ENCODE results near the gene BMS1. TPM values are rescaled to one million over a fixed set of nuclear protein-coding genes. Genes with fewer than 3 reads are reported as not detected.

The BMS1 gene
- total and polyA plus RNA-seq, 2 of the 13 experiments (the other 11 are each of a cell fraction or from before 2014, with no cell fraction given): 3.9 to 25.2 TPM

- TF ChIP-seq ZNF407 (CRISPR knock-in tag; IDR thresholded peaks at IDR 0.05; ENCODE audit: not compliant biosample characterization) (peak; percentile 91), ZNF703 (CRISPR knock-in tag; IDR thresholded peaks at IDR 0.05; ENCODE audit: borderline replicate concordance) (peak; percentile 65; the same call in 1 of the 2 replicates), ZNF607 (CRISPR knock-in tag; IDR thresholded peaks at IDR 0.05; ENCODE audit: borderline replicate concordance) (peak; percentile 90; the same call in 1 of the 2 replicates), ZNF44 (CRISPR knock-in tag; IDR thresholded peaks at IDR 0.05) (peak; percentile 88), TAF1 (CRISPR knock-in tag; IDR thresholded peaks at IDR 0.05) (peak; percentile 94), BORCS8-MEF2B (CRISPR knock-in tag; IDR thresholded peaks at IDR 0.05) (peak; percentile 96), ZFP41 (CRISPR knock-in tag; IDR thresholded peaks at IDR 0.05; ENCODE audit: borderline replicate concordance) (peak; percentile 56; the same call in 1 of the 2 replicates), ZNF430 (CRISPR knock-in tag; IDR thresholded peaks at IDR 0.05) (peak; percentile 84), ZNF816 (CRISPR knock-in tag; IDR thresholded peaks at IDR 0.05; ENCODE audit: borderline replicate concordance) (peak; percentile 93; the same call in 1 of the 2 replicates), MTF1 (CRISPR knock-in tag; IDR thresholded peaks at IDR 0.05) (peak; percentile 88), ZNF292 (CRISPR knock-in tag; IDR thresholded peaks at IDR 0.05; ENCODE audit: borderline replicate concordance, low read depth) (peak; percentile 43; the same call in 1 of the 2 replicates), ZNF841 (CRISPR knock-in tag; IDR thresholded peaks at IDR 0.05; ENCODE audit: borderline replicate concordance) (peak; percentile 79; the same call in 1 of the 2 replicates), ATF1 (CRISPR knock-in tag; IDR thresholded peaks at IDR 0.05) (peak; percentile 88), HCFC1 (IDR thresholded peaks at IDR 0.05; ENCODE audit: low read depth, low read length) (peak; percentile 84), TP53 (CRISPR knock-in tag; conservative IDR thresholded peaks at IDR 0.05) (peak; percentile 45; the same call in 1 of the 2 replicates)
- TF ChIP-seq, protein P1, sequence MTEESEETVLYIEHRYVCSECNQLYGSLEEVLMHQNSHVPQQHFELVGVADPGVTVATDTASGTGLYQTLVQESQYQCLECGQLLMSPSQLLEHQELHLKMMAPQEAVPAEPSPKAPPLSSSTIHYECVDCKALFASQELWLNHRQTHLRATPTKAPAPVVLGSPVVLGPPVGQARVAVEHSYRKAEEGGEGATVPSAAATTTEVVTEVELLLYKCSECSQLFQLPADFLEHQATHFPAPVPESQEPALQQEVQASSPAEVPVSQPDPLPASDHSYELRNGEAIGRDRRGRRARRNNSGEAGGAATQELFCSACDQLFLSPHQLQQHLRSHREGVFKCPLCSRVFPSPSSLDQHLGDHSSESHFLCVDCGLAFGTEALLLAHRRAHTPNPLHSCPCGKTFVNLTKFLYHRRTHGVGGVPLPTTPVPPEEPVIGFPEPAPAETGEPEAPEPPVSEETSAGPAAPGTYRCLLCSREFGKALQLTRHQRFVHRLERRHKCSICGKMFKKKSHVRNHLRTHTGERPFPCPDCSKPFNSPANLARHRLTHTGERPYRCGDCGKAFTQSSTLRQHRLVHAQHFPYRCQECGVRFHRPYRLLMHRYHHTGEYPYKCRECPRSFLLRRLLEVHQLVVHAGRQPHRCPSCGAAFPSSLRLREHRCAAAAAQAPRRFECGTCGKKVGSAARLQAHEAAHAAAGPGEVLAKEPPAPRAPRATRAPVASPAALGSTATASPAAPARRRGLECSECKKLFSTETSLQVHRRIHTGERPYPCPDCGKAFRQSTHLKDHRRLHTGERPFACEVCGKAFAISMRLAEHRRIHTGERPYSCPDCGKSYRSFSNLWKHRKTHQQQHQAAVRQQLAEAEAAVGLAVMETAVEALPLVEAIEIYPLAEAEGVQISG (CRISPR knock-in tag; IDR thresholded peaks at IDR 0.05): peak; percentile 96
- TF ChIP-seq, protein P2, sequence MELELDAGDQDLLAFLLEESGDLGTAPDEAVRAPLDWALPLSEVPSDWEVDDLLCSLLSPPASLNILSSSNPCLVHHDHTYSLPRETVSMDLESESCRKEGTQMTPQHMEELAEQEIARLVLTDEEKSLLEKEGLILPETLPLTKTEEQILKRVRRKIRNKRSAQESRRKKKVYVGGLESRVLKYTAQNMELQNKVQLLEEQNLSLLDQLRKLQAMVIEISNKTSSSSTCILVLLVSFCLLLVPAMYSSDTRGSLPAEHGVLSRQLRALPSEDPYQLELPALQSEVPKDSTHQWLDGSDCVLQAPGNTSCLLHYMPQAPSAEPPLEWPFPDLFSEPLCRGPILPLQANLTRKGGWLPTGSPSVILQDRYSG (CRISPR knock-in tag; IDR thresholded peaks at IDR 0.05): peak; percentile 82
These were observed at the start of gene BMS1 (continued) for GRCh38 chr10:42782446-42783180.
